Caco-2 (cell line): ENCODE results near the gene DLG2. TPM values are rescaled to one million over a fixed set of nuclear protein-coding genes. Genes with fewer than 3 reads are reported as not detected.

ENCODE experiments used
- BruUV-seq: library from RNA; stranded (reverse); fragments of 400-500 nt; replicated peaks from 2 replicates; lab custom pipeline; 2021; lab: Mats Ljungman, UMichigan
- CTCF ChIA-PET: fragments of 300-600 bp; sonication (Branson Sonifier 250); formaldehyde crosslinking; loops from one replicate; lab custom pipeline; 2022; ENCODE audit warnings: antibody characterized with exemption; lab: Charles Lee
- POLR2A ChIA-PET: fragments of 300-600 bp; sonication (Branson Sonifier 250); formaldehyde crosslinking; loops from one replicate; lab custom pipeline; 2022; ENCODE audit warnings: antibody characterized with exemption; lab: Charles Lee
- DNase-seq, 2 experiments: peaks; one replicate each; pipeline versions ENCODE4 v3.0.0 to v3.0.0-alpha.2; 2020 to 2022
- H3K27me3 ChIP-seq: replicated peaks from 2 replicates; pipeline ENCODE4 v1.6.0; 2011; ENCODE audit warnings: low read length; ENCODE audit not compliant: control insufficient read depth, insufficient read depth
- H3K36me3 ChIP-seq: 2 replicates; pipeline ENCODE4 v1.5.1; 2011; ENCODE audit warnings: low read length; ENCODE audit not compliant: control insufficient read depth, insufficient read depth
- H3K4me1 ChIP-seq: fragments of 250-450 bp; sonication (Bioruptor Pico); 2 replicates; pipeline ENCODE4 v1.5.1; 2020; ENCODE audit warnings: mild to moderate bottlenecking
- H3K4me3 ChIP-seq: 2 replicates; pipeline ENCODE4 v1.5.1; 2011; ENCODE audit warnings: low read depth, mild to moderate bottlenecking, control low read depth, low read length
- H3K9me3 ChIP-seq: fragments of 250-450 bp; sonication (Bioruptor Pico); 2 replicates; pipeline ENCODE4 v1.5.1; 2020; ENCODE audit warnings: mild to moderate bottlenecking, moderate library complexity
- H3K27ac Mint-ChIP-seq: one replicate; pipeline ENCODE4 v1.8.0; 2022; ENCODE audit warnings: mixed read lengths; ENCODE audit not compliant: unreplicated experiment
- H3K27me3 Mint-ChIP-seq: one replicate; pipeline ENCODE4 v1.8.0; 2022; ENCODE audit warnings: mixed read lengths; ENCODE audit not compliant: insufficient read depth, unreplicated experiment
- H3K36me3 Mint-ChIP-seq: one replicate; pipeline ENCODE4 v1.8.0; 2022; ENCODE audit warnings: mild to moderate bottlenecking, mixed read lengths; ENCODE audit not compliant: insufficient read depth, unreplicated experiment
- H3K4me1 Mint-ChIP-seq: one replicate; pipeline ENCODE4 v1.8.0; 2022; ENCODE audit warnings: low read depth, mixed read lengths; ENCODE audit not compliant: unreplicated experiment
- H3K4me3 Mint-ChIP-seq: one replicate; pipeline ENCODE4 v1.8.0; 2022; ENCODE audit warnings: mild to moderate bottlenecking, moderate library complexity, mixed read lengths; ENCODE audit not compliant: unreplicated experiment
- H3K9me3 Mint-ChIP-seq: one replicate; pipeline ENCODE4 v1.8.0; 2022; ENCODE audit warnings: mixed read lengths; ENCODE audit not compliant: unreplicated experiment
- intact Hi-C: fragments of 100-400 bp; cut with micrococcal nuclease; formaldehyde crosslinking; loops from one replicate; pipeline ENCODE4 v1.10.0; 2022; ENCODE audit not compliant: unreplicated experiment
- total RNA-seq: library from RNA; stranded (reverse); gene quantifications from 2 replicates; pipeline ENCODE4 v1.2.3, GENCODE V29; 2022
- TF ChIP-seq, protein P1 (sequence below), 2 experiments: fragments of 200-600 bp in 1 of 2; IDR thresholded peaks; 1 replicate in 1 of 2; 2 replicates in 1 of 2; pipeline versions ENCODE4 v1.5.1 to v1.8.0; 2011 to 2022; ENCODE audit warnings: antibody characterized with exemption in 1 of 2, control low read depth in 1 of 2, inconsistent platforms in 1 of 2, low read depth in 1 of 2, low read length in 1 of 2, mild to moderate bottlenecking in 1 of 2, moderate library complexity in 1 of 2; ENCODE audit not compliant: insufficient read depth in 1 of 2, severe bottlenecking in 1 of 2, unreplicated experiment in 1 of 2

The DLG2 gene
- total RNA-seq, 1 experiment from 2014 or later, result 21.6 TPM

DNA sequence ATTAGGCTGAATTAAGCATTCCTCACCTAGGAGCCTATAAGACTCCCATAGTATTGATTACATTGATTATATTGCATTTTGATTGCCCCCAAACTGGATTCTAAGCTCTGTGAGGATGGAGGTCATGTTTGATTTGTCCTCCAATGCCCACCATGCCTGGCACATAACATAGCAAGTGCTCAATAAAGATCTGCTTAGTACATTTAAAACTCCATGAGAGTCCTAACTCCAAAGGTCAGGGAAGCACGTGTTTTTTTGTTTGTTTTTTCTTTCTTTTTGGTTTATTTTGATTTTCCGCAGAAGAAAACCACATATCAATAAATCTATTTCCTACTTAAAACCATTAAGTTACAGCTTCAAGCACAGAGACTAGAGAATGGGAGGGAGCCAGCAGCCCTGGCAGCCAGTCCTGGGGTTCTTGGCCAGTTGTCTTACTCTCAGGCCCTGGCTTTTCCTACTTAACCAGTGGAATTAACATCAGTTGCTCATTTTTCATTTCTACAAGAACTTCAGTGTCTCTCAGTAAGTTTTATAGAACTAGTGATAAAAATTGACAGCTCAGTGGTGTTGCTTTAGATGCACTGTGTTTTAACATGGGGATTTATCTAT is 1911.1 kb downstream of the DLG2 start:
- TF ChIP-seq, protein P1, sequence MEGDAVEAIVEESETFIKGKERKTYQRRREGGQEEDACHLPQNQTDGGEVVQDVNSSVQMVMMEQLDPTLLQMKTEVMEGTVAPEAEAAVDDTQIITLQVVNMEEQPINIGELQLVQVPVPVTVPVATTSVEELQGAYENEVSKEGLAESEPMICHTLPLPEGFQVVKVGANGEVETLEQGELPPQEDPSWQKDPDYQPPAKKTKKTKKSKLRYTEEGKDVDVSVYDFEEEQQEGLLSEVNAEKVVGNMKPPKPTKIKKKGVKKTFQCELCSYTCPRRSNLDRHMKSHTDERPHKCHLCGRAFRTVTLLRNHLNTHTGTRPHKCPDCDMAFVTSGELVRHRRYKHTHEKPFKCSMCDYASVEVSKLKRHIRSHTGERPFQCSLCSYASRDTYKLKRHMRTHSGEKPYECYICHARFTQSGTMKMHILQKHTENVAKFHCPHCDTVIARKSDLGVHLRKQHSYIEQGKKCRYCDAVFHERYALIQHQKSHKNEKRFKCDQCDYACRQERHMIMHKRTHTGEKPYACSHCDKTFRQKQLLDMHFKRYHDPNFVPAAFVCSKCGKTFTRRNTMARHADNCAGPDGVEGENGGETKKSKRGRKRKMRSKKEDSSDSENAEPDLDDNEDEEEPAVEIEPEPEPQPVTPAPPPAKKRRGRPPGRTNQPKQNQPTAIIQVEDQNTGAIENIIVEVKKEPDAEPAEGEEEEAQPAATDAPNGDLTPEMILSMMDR (IDR thresholded peaks at IDR 0.05; ENCODE audit: insufficient read depth in 1 of 2, low read depth in 1 of 2, low read length in 1 of 2, severe bottlenecking in 1 of 2, unreplicated experiment in 1 of 2), result no peak
- intact Hi-C loops, result loop anchor here (10.0 kb wide), 1 partner anchor 641 kb away; the partner anchor contains the start of gene RAB30
- no peaks in the 10 kb centered on the region for H3K27me3 ChIP-seq
- H3K27ac Mint-ChIP-seq, result no peak overlapping the region
- peaks cover 17% of the 10 kb centered on the region for H3K36me3 Mint-ChIP-seq
- DNase-seq, result no peak
- H3K4me1 Mint-ChIP-seq, result peaks cover 54% of the 10 kb centered on the region
- ChIA-PET CTCF (interaction anchor here (1.0 to 1.3 kb wide), 2 partner anchors 8 to 92 kb away, joined by 3 to 7 read pairs; no protein-coding TSS in a partner anchor), POLR2A (no interaction called here)
- H3K36me3 ChIP-seq, result no peaks in the 10 kb centered on the region
- no peaks in the 10 kb centered on the region for H3K9me3 ChIP-seq
- peaks cover 47% of the 10 kb centered on the region for H3K4me1 ChIP-seq
- peaks cover 39% of the 10 kb centered on the region for H3K9me3 Mint-ChIP-seq
- no peaks in the 10 kb centered on the region for H3K27me3 Mint-ChIP-seq
- H3K4me3 Mint-ChIP-seq, result no peak overlapping the region
- no peak overlapping the region for H3K4me3 ChIP-seq
- no TSS peak for BruUV-seq

DNA sequence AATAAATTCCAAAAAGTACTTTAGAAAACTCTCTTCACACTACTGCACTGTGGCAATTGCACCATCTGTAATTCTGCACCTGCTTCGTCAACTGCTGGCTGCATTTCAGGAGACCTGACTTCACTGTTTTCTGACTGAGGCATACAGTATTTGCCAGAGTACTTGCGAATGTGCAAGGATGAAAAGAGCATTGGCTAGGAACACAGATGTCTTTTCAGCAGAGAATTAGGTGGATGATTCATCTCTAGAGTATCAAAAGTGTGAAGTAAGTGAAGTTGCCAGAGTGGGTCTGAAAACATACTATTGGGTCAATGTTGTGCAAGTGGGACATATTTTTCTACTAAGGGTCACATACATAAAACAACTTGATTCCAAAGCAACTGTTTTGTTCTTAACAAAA is 1913.4 kb downstream of the DLG2 start:
- ChIA-PET POLR2A (no interaction called here), CTCF (interaction anchor here (1.6 kb wide), 1 partner anchor 10 kb away, joined by 3 read pairs; no protein-coding TSS in a partner anchor)
- Mint-ChIP-seq H3K36me3 (peaks cover 18% of the 10 kb centered on the region), H3K4me3 (no peak overlapping the region), H3K4me1 (peaks cover 64% of the 10 kb centered on the region), H3K9me3 (peaks cover 39% of the 10 kb centered on the region), H3K27ac (peak overlapping the region; percentile 69), H3K27me3 (no peaks in the 10 kb centered on the region)
- Histone ChIP-seq H3K27me3 (no peaks in the 10 kb centered on the region), H3K9me3 (no peaks in the 10 kb centered on the region), H3K36me3 (no peaks in the 10 kb centered on the region), H3K4me1 (peaks cover 62% of the 10 kb centered on the region), H3K4me3 (no peak overlapping the region)
- intact Hi-C loops, result loop anchor here (10.0 kb wide), 1 partner anchor 639 kb away; the partner anchor contains the start of gene RAB30
- BruUV-seq, result no TSS peak
- TF ChIP-seq, protein P1 (IDR thresholded peaks at IDR 0.05; ENCODE audit: insufficient read depth in 1 of 2, low read depth in 1 of 2, low read length in 1 of 2, severe bottlenecking in 1 of 2, unreplicated experiment in 1 of 2), result no peak
- DNase-seq, result no peak

DNA sequence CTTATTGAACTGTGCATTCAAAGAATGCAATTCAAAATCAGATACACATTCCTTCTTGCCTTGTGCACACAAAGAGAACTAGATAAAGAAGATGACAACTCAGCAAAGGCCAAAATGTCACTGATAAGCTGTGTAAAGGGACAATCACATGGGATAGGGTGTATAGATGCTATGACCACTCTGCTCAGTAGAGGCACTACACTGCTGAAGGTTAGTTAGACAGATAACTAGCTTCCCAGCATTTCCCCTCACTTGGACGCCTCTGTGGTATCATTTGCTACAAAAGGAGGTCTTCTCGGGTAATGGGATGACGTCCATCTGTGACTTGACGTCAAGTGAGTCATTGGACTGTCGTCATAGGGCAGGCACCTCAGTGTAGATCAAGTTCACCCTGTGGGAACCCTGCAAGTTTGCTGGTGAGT is 1916.0 kb downstream of the DLG2 start:
- peaks cover 71% of the 10 kb centered on the region for H3K4me1 ChIP-seq
- H3K4me3 ChIP-seq, result no peak overlapping the region
- H3K27ac Mint-ChIP-seq, result peak overlapping the region; percentile 91
- H3K9me3 Mint-ChIP-seq, result peaks cover 29% of the 10 kb centered on the region
- CTCF ChIA-PET, result interaction anchor here (0.6 to 2.2 kb wide), 13 partner anchors 9 to 418 kb away, joined by 3 to 34 read pairs (median 5); no protein-coding TSS in a partner anchor
- peaks cover 18% of the 10 kb centered on the region for H3K36me3 Mint-ChIP-seq
- TF ChIP-seq, protein P1 (IDR thresholded peaks at IDR 0.05; ENCODE audit: insufficient read depth in 1 of 2, low read depth in 1 of 2, low read length in 1 of 2, severe bottlenecking in 1 of 2, unreplicated experiment in 1 of 2), result peak; percentile 58 to 74
- DNase-seq, result peak; percentile 91
- no peaks in the 10 kb centered on the region for H3K9me3 ChIP-seq
- H3K27me3 ChIP-seq, result no peaks in the 10 kb centered on the region
- no peaks in the 10 kb centered on the region for H3K27me3 Mint-ChIP-seq
- no TSS peak for BruUV-seq
- POLR2A ChIA-PET, result interaction anchor here (0.6 to 1.3 kb wide), 5 partner anchors 13 to 425 kb away, joined by 3 to 9 read pairs (median 7); partner anchors contain the start of gene CCDC90B
- peak overlapping the region; percentile 34 for H3K4me3 Mint-ChIP-seq
- intact Hi-C loops, result loop anchor here (1.0 to 10.0 kb wide), 9 partner anchors 13 to 636 kb away; partner anchors contain the start of genes CCDC90B and RAB30
- peaks cover 68% of the 10 kb centered on the region for H3K4me1 Mint-ChIP-seq
- H3K36me3 ChIP-seq, result no peaks in the 10 kb centered on the region
